ENCODE data around the gene PPP1R3F.

DNA sequence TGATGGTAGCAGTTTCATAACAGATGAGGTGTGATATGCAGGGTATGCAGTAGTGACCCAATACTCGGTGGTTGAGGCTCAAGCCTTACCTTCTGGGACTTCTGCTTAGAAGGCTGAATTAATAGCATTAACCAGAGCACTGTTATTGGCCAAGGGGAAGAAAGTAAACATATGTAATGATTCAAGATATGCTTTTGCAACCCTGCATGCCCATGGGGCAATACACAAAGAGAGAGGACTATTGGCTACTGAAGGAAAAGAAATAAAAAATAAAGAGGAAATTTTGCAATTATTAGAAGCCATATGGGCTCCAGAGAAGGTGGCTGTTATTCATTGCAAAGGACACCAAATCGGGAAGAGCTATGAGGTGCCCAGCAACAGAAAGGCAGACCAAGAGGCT, 42.6 kb downstream of the PPP1R3F start:
- TF ChIP-seq CTCF (IDR thresholded peaks at IDR 0.05) (no peak), POLR2A (IDR thresholded peaks at IDR 0.05) (no peak)

All from esophagus squamous epithelium (tissue), 4 donors.